Ovary (tissue), 3 donors: ENCODE results near the gene ZRANB1.

ENCODE experiments used
- CTCF ChIP-seq, 3 donors: fragments of 450-650 bp in 2 of 3; fragments of 200-600 bp in 1 of 3; IDR thresholded peaks; one replicate each; pipeline versions ENCODE4 v1.5.1 to v1.8.0; 2016 to 2022; ENCODE audit warnings: antibody characterized with exemption in 3 of 3, mild to moderate bottlenecking in 1 of 3
- EP300 ChIP-seq: sonication (generic); formaldehyde crosslinking; IDR thresholded peaks from one replicate; pipeline ENCODE4 v1.6.1; 2017; ENCODE audit warnings: antibody characterized with exemption
- POLR2A ChIP-seq: fragments of 450-650 bp; IDR thresholded peaks from one replicate; pipeline ENCODE4 v1.6.1; 2017; ENCODE audit warnings: antibody characterized with exemption, mild to moderate bottlenecking, moderate library complexity
- donor health status: DM: no; HTN: no; CAD: no.

GRCh38 chr10:125029584-125030242 is 87.8 kb downstream of the ZRANB1 start:
- TF ChIP-seq CTCF (IDR thresholded peaks at IDR 0.05) (no peak), POLR2A (no peak), EP300 (no peak)
